Right atrium auricular region (tissue), 2 donors: ENCODE measurements around the gene CTDSPL. TPM values are rescaled to one million over a fixed set of nuclear protein-coding genes. Genes with fewer than 3 reads are reported as not detected.

Experiments used
- DNase-seq: peaks from one replicate; pipeline ENCODE4 v3.0.0-alpha.2; 2019; ENCODE audit warnings: low spot score
- H3K27ac ChIP-seq, 2 donors: fragments of 200-600 bp; sonication (generic); 1 replicate in 1 of 2; 2 replicates in 1 of 2; pipeline ENCODE4 v1.5.1; 2016 to 2019
- H3K27me3 ChIP-seq, 2 donors: fragments of 200-600 bp; sonication (generic); one replicate each; pipeline versions ENCODE4 v1.5.1 to v1.6.0; 2017 to 2019
- H3K36me3 ChIP-seq: fragments of 200-600 bp; sonication (generic); one replicate; pipeline ENCODE4 v1.5.1; 2016
- H3K4me1 ChIP-seq, 2 donors: fragments of 200-600 bp; sonication (generic); one replicate each; pipeline versions ENCODE4 v1.5.1 to v1.6.0; 2017 to 2019
- H3K4me3 ChIP-seq, 2 donors: fragments of 200-600 bp; sonication (generic); 1 replicate in 1 of 2; 2 replicates in 1 of 2; pipeline ENCODE4 v1.5.1; 2017 to 2019; ENCODE audit warnings: mild to moderate bottlenecking in 1 of 2, moderate library complexity in 1 of 2
- H3K9me3 ChIP-seq, 2 donors: fragments of 200-600 bp; sonication (generic); one replicate each; pipeline ENCODE4 v1.5.1; 2019
- CTCF ChIP-seq, 2 donors: fragments of 200-600 bp; sonication (generic); IDR thresholded peaks; one replicate each; pipeline ENCODE4 v1.5.1; 2019; ENCODE audit warnings: antibody characterized with exemption in 2 of 2
- total RNA-seq, 2 donors: library from RNA; depleted of rRNA; stranded (reverse); fragments of >200 nt; gene quantifications; one replicate each; pipeline ENCODE4 v1.1.0, GENCODE V29; 2016

Gene CTDSPL
- total RNA-seq, 2 donors from 2014 or later = 35.1 to 58.4 TPM

- no peak for DNase-seq
- H3K27me3 ChIP-seq = no peaks in the 10 kb centered on the region
- H3K9me3 ChIP-seq = no peaks in the 10 kb centered on the region
- H3K4me1 ChIP-seq = peaks cover 0 to 47% of the 10 kb centered on the region in 2 donors
- H3K4me3 ChIP-seq = no peak overlapping the region
- no peak for TF ChIP-seq CTCF (IDR thresholded peaks at IDR 0.05)
- no peaks in the 10 kb centered on the region for H3K36me3 ChIP-seq
- H3K27ac ChIP-seq = peak overlapping the region; percentile 62 to 69
These were observed 73.6 kb downstream of the CTDSPL start for GRCh38 chr3:37935290-37935668.

- Histone ChIP-seq H3K9me3 (no peaks in the 10 kb centered on the region), H3K4me1 (peaks cover 0 to 54% of the 10 kb centered on the region in 2 donors), H3K36me3 (no peaks in the 10 kb centered on the region), H3K27me3 (no peaks in the 10 kb centered on the region), H3K27ac (peak overlapping the region; percentile 62 to 69), H3K4me3 (no peak overlapping the region)
- DNase-seq = no peak
- no peak for TF ChIP-seq CTCF (IDR thresholded peaks at IDR 0.05)
These were observed 74.3 kb downstream of the CTDSPL start for GRCh38 chr3:37935756-37936666.

- no peak for TF ChIP-seq CTCF (IDR thresholded peaks at IDR 0.05)
- no peaks in the 10 kb centered on the region for H3K27me3 ChIP-seq
- no peaks in the 10 kb centered on the region for H3K36me3 ChIP-seq
- H3K4me3 ChIP-seq = no peak overlapping the region
- H3K27ac ChIP-seq = peak overlapping the region in 1 of 2 donors; percentile 69
- peaks cover 0 to 60% of the 10 kb centered on the region in 2 donors for H3K4me1 ChIP-seq
- H3K9me3 ChIP-seq = no peaks in the 10 kb centered on the region
- DNase-seq = no peak
These were observed 75.5 kb downstream of the CTDSPL start for GRCh38 chr3:37937156-37937555.

GRCh38 chr3:37938011-37938410 is 76.3 kb downstream of the CTDSPL start:
- Histone ChIP-seq H3K4me1 (peaks cover 0 to 68% of the 10 kb centered on the region in 2 donors), H3K27ac (no peak overlapping the region), H3K36me3 (no peaks in the 10 kb centered on the region)

GRCh38 chr3:37940242-37940908 is 78.7 kb downstream of the CTDSPL start:
- no peak overlapping the region for H3K27ac ChIP-seq
- no peaks in the 10 kb centered on the region for H3K9me3 ChIP-seq
- no peak overlapping the region for H3K4me3 ChIP-seq
- no peak for DNase-seq
- H3K4me1 ChIP-seq = peaks cover 0 to 82% of the 10 kb centered on the region in 2 donors
- no peak for TF ChIP-seq CTCF (IDR thresholded peaks at IDR 0.05)
- H3K27me3 ChIP-seq = no peaks in the 10 kb centered on the region
- no peaks in the 10 kb centered on the region for H3K36me3 ChIP-seq

More at GRCh38 chr3:37938011-37938410, 76.3 kb downstream of the CTDSPL start:
- DNase-seq = no peak
- Histone ChIP-seq H3K4me3 (no peak overlapping the region), H3K27me3 (no peaks in the 10 kb centered on the region), H3K9me3 (no peaks in the 10 kb centered on the region)
- no peak for TF ChIP-seq CTCF (IDR thresholded peaks at IDR 0.05)
